Measurements from ENCODE around the gene SRCIN1. TPM values are rescaled to one million over a fixed set of nuclear protein-coding genes. Genes with fewer than 3 reads are reported as not detected.
"Not testable (repeated sequence)": the region's sequence is repeated elsewhere in the genome, so short reads cannot be mapped to it uniquely, and the experiment has no call there.

The SRCIN1 gene
- total RNA-seq, 4 donors from 2014 or later, result 0.44 to 5.4 (median 1.5) TPM

DNA sequence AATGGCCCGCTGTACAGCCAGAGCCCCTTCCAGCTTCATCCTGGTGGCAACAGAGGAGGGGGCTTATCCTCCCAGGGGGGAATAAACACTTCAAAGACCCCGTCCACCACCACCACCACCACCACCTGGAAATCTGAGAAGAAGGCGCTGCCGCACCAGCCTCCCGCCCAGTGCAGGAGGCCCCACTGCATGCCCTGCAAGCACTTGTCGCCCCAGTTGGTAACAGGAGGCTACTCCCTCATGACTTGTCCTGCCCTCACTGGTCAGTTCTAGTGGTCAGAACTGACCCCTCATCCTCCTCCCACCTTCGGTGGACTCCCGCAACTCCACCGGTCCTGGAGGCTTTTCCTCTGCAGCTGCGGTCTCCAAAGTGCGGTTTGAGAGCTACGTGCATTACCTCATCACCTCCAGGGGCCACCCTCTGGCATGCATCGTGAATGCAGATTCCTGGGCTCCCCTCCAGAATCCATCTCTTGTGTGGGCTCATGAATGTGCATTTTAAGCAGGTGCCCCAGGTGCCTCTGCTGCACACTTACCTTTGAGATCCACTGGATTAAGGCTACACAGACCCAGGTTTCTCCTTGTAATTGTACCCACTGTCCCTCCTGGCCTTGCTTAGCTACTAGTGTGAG, 71.8 kb downstream of the SRCIN1 start:
- Histone ChIP-seq H3K27ac (no peak overlapping the region), H3K4me3 (no peak overlapping the region), H3K27me3 (peaks cover 0 to 46% of the 10 kb centered on the region in 2 donors), H3K4me1 (no peaks in the 10 kb centered on the region), H3K36me3 (no peaks in the 10 kb centered on the region), H3K9me3 (no peaks in the 10 kb centered on the region)
- TF ChIP-seq POLR2A (IDR thresholded peaks at IDR 0.05) (no peak), EP300 (IDR thresholded peaks at IDR 0.05) (no peak)
- TF ChIP-seq, protein P1, sequence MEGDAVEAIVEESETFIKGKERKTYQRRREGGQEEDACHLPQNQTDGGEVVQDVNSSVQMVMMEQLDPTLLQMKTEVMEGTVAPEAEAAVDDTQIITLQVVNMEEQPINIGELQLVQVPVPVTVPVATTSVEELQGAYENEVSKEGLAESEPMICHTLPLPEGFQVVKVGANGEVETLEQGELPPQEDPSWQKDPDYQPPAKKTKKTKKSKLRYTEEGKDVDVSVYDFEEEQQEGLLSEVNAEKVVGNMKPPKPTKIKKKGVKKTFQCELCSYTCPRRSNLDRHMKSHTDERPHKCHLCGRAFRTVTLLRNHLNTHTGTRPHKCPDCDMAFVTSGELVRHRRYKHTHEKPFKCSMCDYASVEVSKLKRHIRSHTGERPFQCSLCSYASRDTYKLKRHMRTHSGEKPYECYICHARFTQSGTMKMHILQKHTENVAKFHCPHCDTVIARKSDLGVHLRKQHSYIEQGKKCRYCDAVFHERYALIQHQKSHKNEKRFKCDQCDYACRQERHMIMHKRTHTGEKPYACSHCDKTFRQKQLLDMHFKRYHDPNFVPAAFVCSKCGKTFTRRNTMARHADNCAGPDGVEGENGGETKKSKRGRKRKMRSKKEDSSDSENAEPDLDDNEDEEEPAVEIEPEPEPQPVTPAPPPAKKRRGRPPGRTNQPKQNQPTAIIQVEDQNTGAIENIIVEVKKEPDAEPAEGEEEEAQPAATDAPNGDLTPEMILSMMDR (IDR thresholded peaks at IDR 0.05), result no peak
- 52 to 59% methylated on average over 13 of the region's 13 CpGs for WGBS, 2 donors
- no peak for DNase-seq (ENCODE audit: low spot score in 2 of 2)

DNA sequence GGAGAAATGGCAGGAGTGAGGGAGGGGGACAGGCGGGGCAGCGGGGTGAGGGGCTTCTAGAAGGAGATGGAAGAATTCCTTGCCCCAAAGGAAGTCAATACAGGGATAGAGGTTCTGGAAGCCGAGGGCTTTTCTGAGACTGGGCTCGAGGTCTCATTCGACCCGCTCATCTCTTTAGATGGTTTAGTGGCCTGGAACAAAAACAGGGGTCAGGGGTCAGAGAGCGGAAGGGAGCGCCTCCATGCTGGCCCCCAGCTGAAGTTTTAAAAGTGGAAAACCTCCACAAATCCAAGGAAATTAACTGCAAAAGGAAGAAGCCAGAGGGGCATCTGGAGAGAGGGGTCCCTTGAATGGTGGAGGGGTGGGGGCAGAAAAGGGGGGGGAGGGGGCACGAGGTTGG, 72.5 kb downstream of the SRCIN1 start:
- TF ChIP-seq EP300 (IDR thresholded peaks at IDR 0.05), result no peak
- TF ChIP-seq POLR2A (IDR thresholded peaks at IDR 0.05), result no peak
- TF ChIP-seq, protein P1 (IDR thresholded peaks at IDR 0.05), result no peak
- H3K27ac ChIP-seq, result no peak overlapping the region
- no peaks in the 10 kb centered on the region for H3K36me3 ChIP-seq
- DNase-seq (ENCODE audit: low spot score in 2 of 2), result no peak
- H3K9me3 ChIP-seq, result no peaks in the 10 kb centered on the region
- 38 to 44% methylated on average over 9 of the region's 9 CpGs for WGBS, 2 donors
- H3K4me3 ChIP-seq, result no peak overlapping the region
- H3K4me1 ChIP-seq, result no peaks in the 10 kb centered on the region
- peaks cover 0 to 51% of the 10 kb centered on the region in 2 donors for H3K27me3 ChIP-seq

DNA sequence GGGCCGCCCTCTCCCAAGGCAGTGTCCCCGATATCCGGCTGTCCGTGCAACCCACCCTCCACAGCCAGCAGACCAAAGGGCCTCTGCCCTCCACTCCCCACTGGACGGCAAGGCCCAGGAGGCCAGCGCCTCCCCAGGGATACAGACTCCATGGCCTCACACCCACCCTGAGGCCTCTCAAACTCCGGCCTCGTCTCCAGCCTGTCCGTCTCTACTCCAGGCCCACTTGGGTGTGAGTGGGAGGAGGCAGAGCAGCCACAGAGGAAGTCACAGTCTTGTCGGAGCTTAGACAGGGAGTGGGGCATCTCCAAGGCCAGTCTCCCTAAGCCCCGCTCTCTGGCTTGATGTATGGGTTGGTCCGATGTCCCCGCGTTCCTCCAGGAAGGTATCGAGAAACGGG, 73.3 kb downstream of the SRCIN1 start:
- Histone ChIP-seq H3K4me3 (no peak overlapping the region), H3K36me3 (no peaks in the 10 kb centered on the region), H3K27ac (no peak overlapping the region), H3K4me1 (no peaks in the 10 kb centered on the region), H3K27me3 (peaks cover 0 to 58% of the 10 kb centered on the region in 2 donors), H3K9me3 (no peaks in the 10 kb centered on the region)
- TF ChIP-seq POLR2A (IDR thresholded peaks at IDR 0.05), result no peak
- no peak for TF ChIP-seq EP300 (IDR thresholded peaks at IDR 0.05)
- TF ChIP-seq, protein P1 (IDR thresholded peaks at IDR 0.05), result no peak
- 63 to 71% methylated on average over 15 to 16 of the region's 16 CpGs for WGBS, 2 donors
- DNase-seq (ENCODE audit: low spot score in 2 of 2), result no peak

DNA sequence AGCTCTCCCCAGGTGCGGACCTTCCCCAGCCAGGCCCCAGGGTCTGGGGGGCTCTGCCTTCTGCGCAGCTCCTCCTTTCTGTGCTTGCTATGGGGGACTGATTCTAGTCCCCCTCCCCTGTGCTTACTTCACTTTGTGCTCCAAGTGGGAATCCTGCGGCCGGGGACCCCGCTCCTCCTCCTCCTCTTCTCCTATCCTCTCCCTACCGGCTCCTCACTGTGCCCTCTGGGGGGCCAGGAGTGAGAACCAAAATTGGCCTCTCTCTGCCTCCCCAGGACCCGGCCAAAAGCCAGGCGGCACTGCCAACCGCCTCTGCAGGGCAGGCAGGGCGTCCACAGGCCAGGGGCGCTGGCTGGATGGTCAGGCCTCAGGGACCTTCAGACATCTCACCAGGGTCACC, 74.0 kb downstream of the SRCIN1 start:
- not testable (repeated sequence) for H3K36me3 ChIP-seq; H3K4me3 ChIP-seq; H3K4me1 ChIP-seq; DNase-seq (ENCODE audit: low spot score in 2 of 2); H3K27ac ChIP-seq; H3K9me3 ChIP-seq
- peaks cover 0 to 58% of the 10 kb centered on the region in 2 donors for H3K27me3 ChIP-seq
- WGBS, 2 donors, result 56 to 68% methylated on average over 11 of the region's 11 CpGs

DNA sequence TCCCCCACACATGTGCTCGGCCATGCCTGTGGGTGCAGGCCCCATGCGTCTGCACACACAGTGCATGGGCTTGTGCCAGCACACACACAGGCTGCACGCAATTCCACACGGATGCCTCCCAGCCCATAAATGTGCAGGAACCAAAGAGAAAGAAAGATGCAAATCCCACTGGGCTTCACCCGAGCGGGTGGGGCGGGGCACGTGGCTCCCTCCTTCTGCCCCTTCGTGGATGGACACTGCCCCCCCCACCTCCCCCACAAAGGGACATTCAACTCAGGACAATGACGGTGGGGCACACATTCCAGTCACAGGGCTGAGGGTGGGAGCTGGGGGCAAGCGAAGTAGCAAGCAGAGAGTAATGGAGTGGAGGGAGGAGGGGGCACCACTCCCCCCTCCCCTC, 74.9 kb downstream of the SRCIN1 start:
- 23 to 24% methylated on average over 10 to 11 of the region's 11 CpGs for WGBS, 2 donors
- H3K27ac ChIP-seq; H3K4me3 ChIP-seq; H3K4me1 ChIP-seq; DNase-seq (ENCODE audit: low spot score in 2 of 2); H3K9me3 ChIP-seq; H3K36me3 ChIP-seq: not testable (repeated sequence)
- H3K27me3 ChIP-seq, result peaks cover 0 to 58% of the 10 kb centered on the region in 2 donors

DNA sequence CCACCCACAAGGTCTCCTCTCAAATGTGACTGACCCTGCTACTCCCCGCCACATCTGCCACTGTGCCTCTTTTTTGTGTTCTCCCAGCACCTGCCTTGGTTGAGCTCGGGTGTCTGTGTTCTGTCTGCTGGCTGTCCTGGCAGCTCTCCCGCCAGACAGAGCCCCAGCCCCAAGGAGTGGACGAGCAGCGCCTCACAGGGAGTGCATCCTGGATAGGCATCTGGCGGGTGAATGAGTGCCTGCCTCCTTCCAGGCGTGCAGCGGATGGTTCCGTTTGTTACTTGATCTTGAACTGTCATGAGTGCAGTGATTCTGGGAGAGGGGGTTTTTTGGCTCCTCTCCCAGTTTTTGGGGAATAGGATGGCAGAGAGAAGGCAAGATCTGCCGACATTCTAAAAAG, 77.6 kb downstream of the SRCIN1 start:
- H3K4me3 ChIP-seq; H3K27ac ChIP-seq; H3K4me1 ChIP-seq; DNase-seq (ENCODE audit: low spot score in 2 of 2); H3K9me3 ChIP-seq; H3K36me3 ChIP-seq: not testable (repeated sequence)
- H3K27me3 ChIP-seq, result peaks cover 0 to 48% of the 10 kb centered on the region in 2 donors
- 18 to 20% methylated on average over 10 of the region's 10 CpGs for WGBS, 2 donors

DNA sequence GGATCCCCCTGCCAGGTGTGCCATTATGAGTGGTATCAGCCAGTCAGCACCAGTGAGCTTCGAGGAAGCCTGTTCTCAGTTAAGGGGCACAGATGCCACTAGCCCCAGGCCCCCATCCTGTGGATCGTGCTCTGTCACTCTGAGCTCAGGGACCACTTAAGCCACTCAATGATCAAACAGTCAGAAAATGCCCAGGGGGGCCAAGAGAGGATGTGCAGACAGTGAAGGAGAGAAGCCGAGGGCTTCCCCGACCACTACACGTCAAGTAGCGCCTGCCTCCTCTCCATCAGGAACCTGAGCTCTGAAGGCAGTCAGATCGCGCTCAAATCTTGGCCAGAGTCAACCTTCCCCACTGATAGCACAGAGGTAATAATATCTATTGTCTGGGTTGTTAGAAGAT, 79.2 kb downstream of the SRCIN1 start:
- H3K27me3 ChIP-seq, result peaks cover 0 to 33% of the 10 kb centered on the region in 2 donors
- DNase-seq (ENCODE audit: low spot score in 2 of 2); H3K4me3 ChIP-seq; H3K27ac ChIP-seq; H3K4me1 ChIP-seq; H3K36me3 ChIP-seq; H3K9me3 ChIP-seq: not testable (repeated sequence)
- WGBS, 2 donors, result 70 to 74% methylated on average over 6 to 8 of the region's 8 CpGs
